22Rv1 (cell line): ENCODE measurements around the gene TBKBP1.

Experiments
- CTCF ChIP-seq: fragments of 450-650 bp; IDR thresholded peaks from 2 replicates; pipeline ENCODE4 v1.5.1; 2017; ENCODE audit warnings: mild to moderate bottlenecking
- ZFX ChIP-seq: fragments of 450-650 bp; IDR thresholded peaks from 2 replicates; pipeline ENCODE4 v1.6.1; 2017; ENCODE audit warnings: antibody characterized with exemption, borderline replicate concordance

- no peak for TF ChIP-seq CTCF
- TF ChIP-seq ZFX: no peak
Measured at GRCh38 chr17:47720754-47721533, 27.0 kb downstream of the TBKBP1 start.
